Measurements from ENCODE around the gene ANAPC10.

Gene ANAPC10

GRCh38 chr4:145043306-145043705 is 54.7 kb downstream of the ANAPC10 start:
- Histone ChIP-seq H3K36me3 (no peaks in the 10 kb centered on the region), H3K4me3 (ENCODE audit: low read depth, low read length) (no peak overlapping the region), H3K27me3 (ENCODE audit: insufficient read depth, low read depth, severe bottlenecking) (no peaks in the 10 kb centered on the region), H3K27ac (no peak overlapping the region), H3K9me3 (ENCODE audit: severe bottlenecking) (no peaks in the 10 kb centered on the region)
- DNase-seq: no peak
- TF ChIP-seq CTCF (IDR thresholded peaks at IDR 0.05; ENCODE audit: low read depth, low read length): no peak

- no peaks in the 10 kb centered on the region for H3K27me3 ChIP-seq (ENCODE audit: insufficient read depth, low read depth, severe bottlenecking)
- no peaks in the 10 kb centered on the region for H3K9me3 ChIP-seq (ENCODE audit: severe bottlenecking)
- H3K36me3 ChIP-seq: no peaks in the 10 kb centered on the region
- no peak overlapping the region for H3K4me3 ChIP-seq (ENCODE audit: low read depth, low read length)
- H3K27ac ChIP-seq: no peak overlapping the region
- no peak for DNase-seq
- TF ChIP-seq CTCF (IDR thresholded peaks at IDR 0.05; ENCODE audit: low read depth, low read length): no peak
Measured at GRCh38 chr4:145042601-145043285, 55.3 kb downstream of the ANAPC10 start.

GRCh38 chr4:145041378-145041777 is 56.6 kb downstream of the ANAPC10 start:
- H3K27ac ChIP-seq: no peak overlapping the region
- no peaks in the 10 kb centered on the region for H3K36me3 ChIP-seq
- no peak for TF ChIP-seq CTCF (IDR thresholded peaks at IDR 0.05; ENCODE audit: low read depth, low read length)
- H3K27me3 ChIP-seq (ENCODE audit: insufficient read depth, low read depth, severe bottlenecking): no peaks in the 10 kb centered on the region
- no peak for DNase-seq
- no peaks in the 10 kb centered on the region for H3K9me3 ChIP-seq (ENCODE audit: severe bottlenecking)
- no peak overlapping the region for H3K4me3 ChIP-seq (ENCODE audit: low read depth, low read length)

GRCh38 chr4:145035494-145036136 is 62.4 kb downstream of the ANAPC10 start:
- no peak for DNase-seq
- H3K9me3 ChIP-seq (ENCODE audit: severe bottlenecking): peaks cover 8% of the 10 kb centered on the region
- peak overlapping the region; percentile 12; the same call in 1 of the 2 replicates for H3K27ac ChIP-seq
- H3K27me3 ChIP-seq (ENCODE audit: insufficient read depth, low read depth, severe bottlenecking): no peaks in the 10 kb centered on the region
- no peak overlapping the region for H3K4me3 ChIP-seq (ENCODE audit: low read depth, low read length)
- peaks cover 19% of the 10 kb centered on the region for H3K36me3 ChIP-seq
- no peak for TF ChIP-seq CTCF (IDR thresholded peaks at IDR 0.05; ENCODE audit: low read depth, low read length)

- peak; percentile 59 for DNase-seq
- Histone ChIP-seq H3K36me3 (peaks cover 22% of the 10 kb centered on the region), H3K27me3 (ENCODE audit: insufficient read depth, low read depth, severe bottlenecking) (no peaks in the 10 kb centered on the region), H3K9me3 (ENCODE audit: severe bottlenecking) (peaks cover 12% of the 10 kb centered on the region), H3K4me3 (ENCODE audit: low read depth, low read length) (no peak overlapping the region), H3K27ac (peak overlapping the region; percentile 38)
- TF ChIP-seq CTCF (IDR thresholded peaks at IDR 0.05; ENCODE audit: low read depth, low read length): no peak
Measured at GRCh38 chr4:145034727-145035211, 63.2 kb downstream of the ANAPC10 start.
